ENCODE data around the gene ZNF557. TPM values are rescaled to one million over a fixed set of nuclear protein-coding genes. Genes with fewer than 3 reads are reported as not detected.
A peak's percentile ranks its signal among the peaks of the same experiment; 100 is the strongest.

Gene ZNF557
- total RNA-seq, 2 experiments from 2014 or later, result 15.8 to 17.4 TPM

GRCh38 chr19:7101498-7102253 lies 32.2 kb downstream of the ZNF557 start:
- ChIA-PET CTCF (interaction anchor here (0.8 to 2.3 kb wide), 7 partner anchors 21 to 467 kb away, joined by 3 to 9 read pairs (median 7); partner anchors contain the start of gene ZNF557), POLR2A (interaction anchor here (0.6 to 1.4 kb wide), 5 partner anchors 12 to 769 kb away, joined by 3 to 13 read pairs (median 6); partner anchors contain the start of genes ARHGEF18 and ZNF557)
- Mint-ChIP-seq H3K9me3 (peaks cover 5% of the 10 kb centered on the region), H3K27me3 (no peaks in the 10 kb centered on the region), H3K4me1 (ENCODE audit: low read depth) (peaks cover 40% of the 10 kb centered on the region), H3K36me3 (ENCODE audit: low read depth) (peaks cover 10% of the 10 kb centered on the region), H3K27ac (no peak overlapping the region), H3K4me3 (peak overlapping the region; percentile 57)
- intact Hi-C loops (cut with DNase I, micrococcal nuclease), result loop anchor here (1.0 to 10.0 kb wide), 9 partner anchors 46 to 843 kb away; partner anchors contain the start of genes TIMM44 (in 1 of the 2) and TRAPPC5 (in 1 of the 2)
- Histone ChIP-seq H3K36me3 (ENCODE audit: insufficient read depth, low read length) (no peaks in the 10 kb centered on the region), H3K4me3 (ENCODE audit: low read length) (no peak overlapping the region), H3K4me1 (ENCODE audit: insufficient read depth, low read length) (peaks cover 20% of the 10 kb centered on the region), H3K9me3 (ENCODE audit: control insufficient read depth in 1 of 2, insufficient read depth in 1 of 2, low read length in 2 of 2) (peaks cover 0 to 3% of the 10 kb centered on the region in 2 experiments), H3K27me3 (ENCODE audit: control insufficient read depth in 1 of 2, insufficient read depth in 2 of 2, low read length in 2 of 2) (no peaks in the 10 kb centered on the region), H3K27ac (ENCODE audit: low read depth in 1 of 2, low read length in 2 of 2) (no peak overlapping the region)
- DNase-seq, result peak in 5 of 14 experiments; percentile 8 to 59 (median 27)
- TF ChIP-seq CTCF (IDR thresholded peaks at IDR 0.05), result no peak
- ATAC-seq (ENCODE audit: poor library complexity), result no peak

GRCh38 chr19:7104747-7105447 lies 35.4 kb downstream of the ZNF557 start:
- Histone ChIP-seq H3K4me3 (ENCODE audit: low read length) (no peak overlapping the region), H3K27me3 (ENCODE audit: control insufficient read depth in 1 of 2, insufficient read depth in 2 of 2, low read length in 2 of 2) (no peaks in the 10 kb centered on the region), H3K4me1 (ENCODE audit: insufficient read depth, low read length) (peaks cover 10% of the 10 kb centered on the region), H3K27ac (ENCODE audit: low read depth in 1 of 2, low read length in 2 of 2) (no peak overlapping the region), H3K36me3 (ENCODE audit: insufficient read depth, low read length) (no peaks in the 10 kb centered on the region), H3K9me3 (ENCODE audit: control insufficient read depth in 1 of 2, insufficient read depth in 1 of 2, low read length in 2 of 2) (peaks cover 0 to 4% of the 10 kb centered on the region in 2 experiments)
- Mint-ChIP-seq H3K9me3 (no peaks in the 10 kb centered on the region), H3K27ac (no peak overlapping the region), H3K4me1 (ENCODE audit: low read depth) (peaks cover 22% of the 10 kb centered on the region), H3K4me3 (no peak overlapping the region), H3K36me3 (ENCODE audit: low read depth) (no peaks in the 10 kb centered on the region), H3K27me3 (no peaks in the 10 kb centered on the region)
- ATAC-seq (ENCODE audit: poor library complexity) (no peak), DNase-seq (peak in 1 of 14 experiments; percentile 10)
- intact Hi-C loops (cut with DNase I, micrococcal nuclease), result loop anchor here (5.0 to 10.0 kb wide), 6 partner anchors 42 to 840 kb away; partner anchors contain the start of genes TIMM44 (in 1 of the 2) and TRAPPC5 (in 1 of the 2)
- ChIA-PET POLR2A (no interaction called here), CTCF (no interaction called here)
- TF ChIP-seq CTCF (IDR thresholded peaks at IDR 0.05), result no peak

- H3K27me3 Mint-ChIP-seq, result no peaks in the 10 kb centered on the region
- ATAC-seq (ENCODE audit: poor library complexity) (no peak), DNase-seq (no peak)
- H3K36me3 ChIP-seq (ENCODE audit: insufficient read depth, low read length), result no peaks in the 10 kb centered on the region
- H3K4me1 ChIP-seq (ENCODE audit: insufficient read depth, low read length), result peaks cover 3% of the 10 kb centered on the region
- H3K4me3 ChIP-seq (ENCODE audit: low read length), result no peak overlapping the region
- no peak overlapping the region for H3K4me3 Mint-ChIP-seq
- ChIA-PET CTCF (no interaction called here), POLR2A (no interaction called here)
- H3K27me3 ChIP-seq (ENCODE audit: control insufficient read depth in 1 of 2, insufficient read depth in 2 of 2, low read length in 2 of 2), result no peaks in the 10 kb centered on the region
- no peak overlapping the region for H3K27ac ChIP-seq (ENCODE audit: low read depth in 1 of 2, low read length in 2 of 2)
- no peaks in the 10 kb centered on the region for H3K36me3 Mint-ChIP-seq (ENCODE audit: low read depth)
- H3K4me1 Mint-ChIP-seq (ENCODE audit: low read depth), result peaks cover 5% of the 10 kb centered on the region
- H3K9me3 Mint-ChIP-seq, result no peaks in the 10 kb centered on the region
- no peak overlapping the region for H3K27ac Mint-ChIP-seq
- no peak for TF ChIP-seq CTCF (IDR thresholded peaks at IDR 0.05)
- H3K9me3 ChIP-seq (ENCODE audit: control insufficient read depth in 1 of 2, insufficient read depth in 1 of 2, low read length in 2 of 2), result peaks cover 0 to 7% of the 10 kb centered on the region in 2 experiments
- intact Hi-C loops (cut with DNase I, micrococcal nuclease), result loop anchor here (10.0 kb wide), 2 partner anchors 548 to 838 kb away; partner anchors contain the start of gene TIMM44 (in 1 of the 2)
Observed at GRCh38 chr19:7106711-7107657, 37.5 kb downstream of the ZNF557 start.
